OCI-LY1 (cell line): ENCODE measurements around the gene PCDHGA7.
"Not testable (repeated sequence)": the region's sequence is repeated elsewhere in the genome, so short reads cannot be mapped to it uniquely, and the experiment has no call there.

Source experiments
- EZH2 ChIP-seq: fragments of 200-600 bp; sonication (generic), shearing (Covaris generic); IDR thresholded peaks from 2 replicates; pipeline ENCODE4 v1.8.0; 2017; ENCODE audit warnings: borderline replicate concordance, mixed run types, mild to moderate bottlenecking, antibody characterized with exemption, low read length, moderate library complexity, mixed read lengths
- TF ChIP-seq, protein P1 (sequence below): fragments of 200-600 bp; sonication (generic), shearing (Covaris generic); IDR thresholded peaks from 2 replicates; pipeline ENCODE4 v1.5.1; 2017; ENCODE audit warnings: mild to moderate bottlenecking, antibody characterized with exemption, low read length, moderate library complexity, mixed read lengths

DNA sequence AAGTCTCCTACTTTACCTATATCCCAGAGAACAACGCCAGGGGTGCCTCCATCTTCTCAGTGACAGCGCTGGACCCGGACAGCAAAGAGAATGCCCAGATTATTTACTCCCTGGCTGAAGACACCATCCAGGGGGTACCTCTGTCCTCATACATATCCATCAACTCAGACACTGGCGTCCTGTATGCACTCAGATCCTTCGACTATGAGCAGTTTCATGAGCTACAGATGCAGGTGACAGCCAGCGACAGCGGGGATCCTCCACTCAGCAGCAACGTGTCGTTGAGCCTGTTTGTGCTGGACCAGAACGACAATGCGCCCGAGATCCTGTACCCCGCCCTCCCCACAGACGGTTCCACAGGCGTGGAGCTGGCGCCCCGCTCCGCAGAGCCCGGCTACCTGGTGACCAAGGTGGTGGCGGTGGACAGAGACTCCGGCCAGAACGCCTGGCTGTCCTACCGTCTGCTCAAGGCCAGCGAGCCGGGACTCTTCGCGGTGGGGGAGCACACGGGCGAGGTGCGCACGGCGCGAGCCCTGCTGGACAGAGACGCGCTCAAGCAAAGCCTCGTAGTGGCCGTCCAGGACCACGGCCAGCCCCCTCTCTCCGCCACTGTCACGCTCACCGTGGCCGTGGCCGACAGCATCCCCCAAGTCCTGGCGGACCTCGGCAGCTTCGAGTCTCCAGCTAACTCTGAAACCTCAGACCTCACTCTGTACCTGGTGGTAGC lies 32.2 kb downstream of the PCDHGA7 start:
- TF ChIP-seq, protein P1, sequence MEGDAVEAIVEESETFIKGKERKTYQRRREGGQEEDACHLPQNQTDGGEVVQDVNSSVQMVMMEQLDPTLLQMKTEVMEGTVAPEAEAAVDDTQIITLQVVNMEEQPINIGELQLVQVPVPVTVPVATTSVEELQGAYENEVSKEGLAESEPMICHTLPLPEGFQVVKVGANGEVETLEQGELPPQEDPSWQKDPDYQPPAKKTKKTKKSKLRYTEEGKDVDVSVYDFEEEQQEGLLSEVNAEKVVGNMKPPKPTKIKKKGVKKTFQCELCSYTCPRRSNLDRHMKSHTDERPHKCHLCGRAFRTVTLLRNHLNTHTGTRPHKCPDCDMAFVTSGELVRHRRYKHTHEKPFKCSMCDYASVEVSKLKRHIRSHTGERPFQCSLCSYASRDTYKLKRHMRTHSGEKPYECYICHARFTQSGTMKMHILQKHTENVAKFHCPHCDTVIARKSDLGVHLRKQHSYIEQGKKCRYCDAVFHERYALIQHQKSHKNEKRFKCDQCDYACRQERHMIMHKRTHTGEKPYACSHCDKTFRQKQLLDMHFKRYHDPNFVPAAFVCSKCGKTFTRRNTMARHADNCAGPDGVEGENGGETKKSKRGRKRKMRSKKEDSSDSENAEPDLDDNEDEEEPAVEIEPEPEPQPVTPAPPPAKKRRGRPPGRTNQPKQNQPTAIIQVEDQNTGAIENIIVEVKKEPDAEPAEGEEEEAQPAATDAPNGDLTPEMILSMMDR: not testable (repeated sequence)
- TF ChIP-seq EZH2: not testable (repeated sequence)
